Amniotic stem cell (primary cell): ENCODE results near the gene ISYNA1.

Experiments
- DNase-seq: peaks from one replicate; lab custom pipeline; 2025; lab: John Stamatoyannopoulos, UW

ISYNA1 gene

DNA sequence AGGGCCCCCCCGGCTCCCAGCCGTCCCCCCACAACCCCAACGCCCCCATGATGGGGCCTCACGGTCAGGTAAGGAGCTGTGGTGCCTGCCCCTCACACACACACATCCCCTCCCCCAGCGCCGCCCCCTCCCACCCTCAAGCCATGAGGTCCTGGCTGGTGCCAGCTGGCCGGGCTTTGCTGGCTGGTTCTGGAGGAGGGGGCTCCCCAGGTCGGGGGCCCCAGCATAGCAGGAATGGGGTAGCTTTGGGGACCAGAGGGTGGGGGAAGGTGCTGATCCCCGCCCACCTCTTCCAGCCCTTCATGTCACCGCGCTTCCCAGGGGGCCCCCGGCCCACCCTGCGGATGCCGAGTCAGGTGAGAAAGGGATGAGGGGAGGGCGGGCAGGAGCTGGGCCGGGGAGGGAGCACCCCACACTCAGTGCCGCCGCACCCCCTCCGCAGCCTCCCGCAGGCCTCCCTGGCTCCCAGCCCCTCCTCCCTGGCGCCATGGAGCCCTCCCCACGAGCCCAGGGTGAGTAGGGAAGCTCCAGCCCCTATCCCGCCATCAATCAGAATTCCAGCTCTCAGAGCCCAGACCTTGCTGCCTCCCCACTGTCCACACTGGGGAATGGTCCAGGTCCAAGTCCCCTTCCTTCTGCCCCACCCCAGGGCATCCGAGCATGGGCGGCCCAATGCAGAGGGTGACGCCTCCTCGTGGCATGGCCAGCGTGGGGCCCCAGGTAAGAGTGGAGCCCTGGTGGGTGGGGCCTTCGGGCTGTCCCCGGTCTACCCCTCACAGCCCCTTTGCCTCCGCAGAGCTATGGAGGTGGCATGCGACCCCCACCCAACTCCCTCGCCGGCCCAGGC, 6.4 kb downstream of the ISYNA1 start:
- no peak for DNase-seq

DNA sequence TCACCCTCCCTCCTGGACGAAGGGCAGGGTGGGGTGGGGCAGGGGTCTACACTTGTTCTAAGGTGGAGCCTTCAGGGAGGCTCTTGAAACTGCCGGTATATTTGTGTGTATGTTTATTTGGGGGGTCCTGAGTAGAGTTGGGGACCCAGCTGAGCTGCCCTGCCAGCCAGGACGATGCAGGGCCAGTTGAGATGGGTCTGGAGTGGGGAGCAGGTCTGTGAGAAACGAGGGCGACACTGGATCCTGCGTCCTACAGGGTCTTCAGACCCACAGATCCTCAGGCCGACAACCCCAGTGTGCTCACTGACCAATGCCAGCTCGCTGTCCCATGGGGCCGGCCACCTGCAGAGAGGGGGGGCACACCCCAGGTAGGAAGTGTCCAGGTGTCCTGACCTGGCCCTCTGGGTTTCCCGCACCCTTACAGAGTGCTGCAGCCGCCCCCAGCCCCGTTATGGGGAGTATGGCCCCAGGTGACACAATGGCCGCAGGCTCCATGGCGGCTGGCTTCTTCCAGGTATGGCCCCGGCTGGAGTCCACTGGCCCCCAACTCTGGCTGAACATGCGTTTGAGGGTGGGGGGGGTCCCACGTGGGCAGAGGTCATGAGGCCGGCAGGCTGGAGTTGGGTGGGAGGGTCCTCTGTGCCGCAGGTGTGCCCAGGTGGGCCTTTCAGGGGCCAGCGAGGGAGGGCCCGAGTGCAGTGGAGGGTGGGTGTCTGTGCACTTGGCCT, 7.4 kb downstream of the ISYNA1 start:
- no peak for DNase-seq

DNA sequence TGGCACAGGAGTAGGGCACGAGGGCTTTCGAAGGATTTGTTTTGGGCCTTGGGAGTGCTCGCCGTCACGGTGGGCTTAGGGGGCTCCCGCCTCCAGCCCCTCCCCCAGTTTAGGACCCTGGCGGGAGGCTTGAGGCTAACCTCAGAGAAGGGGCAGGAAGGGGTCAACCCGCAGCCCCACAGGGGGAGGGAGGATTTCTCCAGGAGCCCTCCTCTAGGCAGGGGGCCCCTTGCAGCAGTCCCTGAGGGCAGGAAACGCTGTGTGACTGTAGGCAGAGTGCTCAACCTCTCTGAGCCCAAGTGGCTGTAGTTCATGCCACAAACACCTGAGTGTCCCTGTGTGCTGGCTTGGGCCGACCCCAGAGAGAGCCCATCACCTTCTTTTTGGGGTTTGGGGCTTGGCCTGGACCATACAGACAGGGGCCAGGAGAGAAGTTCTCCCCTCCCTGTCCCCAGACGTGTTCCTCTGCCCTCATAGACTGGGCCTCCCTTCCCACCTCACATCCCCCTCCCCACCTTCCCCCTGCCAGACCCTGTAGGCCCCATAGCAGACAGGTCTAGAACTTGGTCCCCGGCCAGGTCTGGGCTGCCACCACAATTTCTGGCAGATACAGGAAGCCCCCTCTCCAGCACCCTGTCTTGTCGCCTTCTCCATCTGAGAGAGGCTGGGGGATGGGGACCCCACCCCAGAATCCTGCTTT, 8.1 kb downstream of the ISYNA1 start:
- DNase-seq, result no peak

DNA sequence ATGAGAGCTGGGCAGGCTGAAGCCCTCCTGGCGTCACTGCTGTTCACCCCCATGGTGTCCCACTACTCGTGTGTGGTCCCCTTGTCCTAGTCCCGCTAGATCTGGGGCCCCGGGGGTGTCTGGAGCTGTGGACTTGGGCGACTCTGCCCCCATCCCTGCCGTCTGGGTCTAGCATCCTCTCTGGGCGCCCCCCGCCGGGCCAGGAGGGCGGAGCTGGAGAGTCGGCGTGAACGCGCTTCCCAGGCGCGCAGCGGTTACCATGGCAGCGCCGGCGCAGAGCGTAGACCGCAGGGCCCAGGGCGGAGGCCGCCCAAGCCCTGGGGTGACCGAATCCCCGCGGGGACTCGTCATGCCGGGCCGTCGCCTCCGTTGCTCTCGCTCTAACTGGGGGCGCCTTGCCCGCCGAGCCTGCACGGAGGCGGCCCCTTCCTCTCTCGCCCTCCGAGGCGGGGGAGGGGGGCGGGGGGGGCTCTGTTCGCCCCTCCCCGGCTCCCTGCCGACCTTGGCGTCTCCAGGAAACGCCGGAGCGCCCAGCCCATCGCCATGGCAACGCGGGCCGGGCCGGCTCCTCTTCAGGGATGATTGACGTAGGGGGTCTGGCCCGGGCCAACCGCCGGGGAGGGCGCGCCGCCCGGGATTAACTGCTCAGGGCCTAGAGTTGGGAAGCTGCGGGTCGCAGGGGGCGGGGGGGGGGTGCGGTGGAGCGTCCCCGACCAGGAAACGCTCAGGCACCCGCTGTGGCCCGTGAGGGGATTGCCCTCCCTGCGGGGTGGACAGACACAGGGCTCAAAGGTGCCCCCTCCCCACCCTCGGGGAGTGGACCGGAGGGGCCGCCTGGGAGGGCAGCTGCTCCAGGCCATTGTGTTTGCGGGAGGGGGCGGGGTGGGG, 8.9 kb downstream of the ISYNA1 start:
- DNase-seq, result peak; percentile 82

DNA sequence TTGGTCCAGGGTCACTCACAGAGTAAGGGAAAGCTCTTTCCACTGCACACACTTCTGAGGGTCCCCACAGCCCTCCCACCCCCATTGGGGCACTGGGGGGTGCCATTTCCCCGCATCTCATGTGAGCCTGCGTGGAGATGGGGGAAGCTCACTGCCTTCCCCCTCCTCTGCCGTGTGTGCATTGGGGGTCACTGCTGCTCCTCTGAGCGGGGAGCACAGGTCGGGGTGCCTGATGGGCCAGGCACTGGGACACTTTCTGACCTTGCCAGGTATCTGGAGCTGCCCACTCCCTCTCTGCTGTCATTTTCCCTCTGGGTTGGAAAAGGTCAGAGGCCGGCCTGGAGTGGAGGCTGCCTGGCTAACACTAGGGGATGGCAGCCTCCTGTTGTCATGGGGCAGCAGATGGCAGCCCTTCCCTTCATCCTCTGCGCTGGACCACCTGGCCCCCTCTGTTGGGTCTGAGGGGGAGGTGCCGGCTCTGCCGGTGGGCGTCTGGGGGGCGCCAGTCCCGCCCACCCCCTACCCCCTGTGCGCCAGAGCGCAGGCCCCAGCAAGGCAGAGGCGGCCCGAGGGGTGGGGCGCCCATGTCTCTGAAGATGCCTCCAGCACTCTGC, 9.7 kb downstream of the ISYNA1 start:
- no peak for DNase-seq

DNA sequence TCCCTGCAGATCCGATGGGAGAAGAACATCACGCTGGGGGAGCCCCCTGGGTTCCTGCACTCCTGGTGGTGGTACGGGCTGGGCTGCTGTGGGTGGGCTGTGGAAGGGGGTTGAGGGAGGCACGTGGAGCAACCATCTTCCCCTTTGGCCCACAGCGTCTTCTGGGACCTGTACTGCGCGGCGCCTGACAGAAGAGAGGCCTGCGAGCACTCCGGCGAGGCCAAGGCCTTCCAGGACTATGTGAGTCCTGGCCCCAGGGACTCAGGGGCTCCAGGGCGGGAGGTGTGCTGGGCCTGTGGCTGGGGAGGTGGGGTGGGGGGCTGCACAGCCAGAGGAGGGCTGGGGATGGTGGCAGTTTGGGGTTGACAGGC, 10.2 kb downstream of the ISYNA1 start:
- no peak for DNase-seq

DNA sequence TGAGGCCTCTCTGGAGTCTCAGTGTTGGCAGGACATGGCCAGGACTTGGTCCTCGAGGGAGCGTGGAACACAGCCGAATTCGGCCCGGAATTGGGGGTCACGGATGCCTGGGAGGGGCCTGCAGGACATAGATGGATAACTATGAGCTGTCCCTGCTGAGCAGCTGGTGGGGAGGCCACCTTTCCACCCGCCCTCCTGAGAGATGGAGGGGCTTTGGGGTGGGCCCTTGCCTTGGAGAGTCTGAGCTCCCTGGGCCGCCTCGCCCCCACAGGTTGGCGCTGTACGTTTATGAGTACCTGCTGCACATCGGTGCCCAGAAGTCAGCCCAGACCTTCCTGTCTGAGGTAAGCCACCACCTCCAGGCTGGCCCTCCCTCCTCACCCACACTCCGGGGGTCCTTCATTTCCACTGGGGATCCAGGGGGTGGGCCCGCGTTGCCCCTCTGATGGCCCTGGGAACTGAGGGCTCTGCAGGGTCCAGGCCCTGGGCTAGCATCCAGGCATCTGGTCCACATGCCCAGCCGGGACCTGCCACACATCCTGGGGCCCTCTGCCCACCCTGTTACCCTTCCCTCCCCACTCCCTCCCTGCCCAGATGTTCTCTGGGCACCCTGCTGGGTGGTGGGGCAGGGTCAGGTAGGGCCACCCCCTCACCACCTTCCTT, 10.7 kb downstream of the ISYNA1 start:
- no peak for DNase-seq

DNA sequence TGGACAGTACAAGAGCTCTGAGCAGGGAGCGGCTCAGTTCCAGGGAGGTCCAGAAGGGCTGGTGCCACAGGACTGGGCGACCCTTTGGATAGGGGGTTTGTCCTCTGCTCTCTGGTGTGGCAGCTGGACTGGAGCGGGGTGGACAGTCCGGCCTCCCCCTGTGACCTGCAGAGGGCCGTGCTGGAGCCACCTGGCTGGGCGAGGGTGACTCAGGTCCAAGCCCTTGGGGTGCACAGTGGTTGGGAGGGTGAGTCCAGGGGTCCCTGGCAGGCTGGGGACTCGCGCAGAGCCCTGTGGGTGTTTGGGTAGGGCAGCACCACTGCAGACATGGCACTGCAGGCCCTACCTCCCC, 11.5 kb downstream of the ISYNA1 start:
- no peak for DNase-seq

DNA sequence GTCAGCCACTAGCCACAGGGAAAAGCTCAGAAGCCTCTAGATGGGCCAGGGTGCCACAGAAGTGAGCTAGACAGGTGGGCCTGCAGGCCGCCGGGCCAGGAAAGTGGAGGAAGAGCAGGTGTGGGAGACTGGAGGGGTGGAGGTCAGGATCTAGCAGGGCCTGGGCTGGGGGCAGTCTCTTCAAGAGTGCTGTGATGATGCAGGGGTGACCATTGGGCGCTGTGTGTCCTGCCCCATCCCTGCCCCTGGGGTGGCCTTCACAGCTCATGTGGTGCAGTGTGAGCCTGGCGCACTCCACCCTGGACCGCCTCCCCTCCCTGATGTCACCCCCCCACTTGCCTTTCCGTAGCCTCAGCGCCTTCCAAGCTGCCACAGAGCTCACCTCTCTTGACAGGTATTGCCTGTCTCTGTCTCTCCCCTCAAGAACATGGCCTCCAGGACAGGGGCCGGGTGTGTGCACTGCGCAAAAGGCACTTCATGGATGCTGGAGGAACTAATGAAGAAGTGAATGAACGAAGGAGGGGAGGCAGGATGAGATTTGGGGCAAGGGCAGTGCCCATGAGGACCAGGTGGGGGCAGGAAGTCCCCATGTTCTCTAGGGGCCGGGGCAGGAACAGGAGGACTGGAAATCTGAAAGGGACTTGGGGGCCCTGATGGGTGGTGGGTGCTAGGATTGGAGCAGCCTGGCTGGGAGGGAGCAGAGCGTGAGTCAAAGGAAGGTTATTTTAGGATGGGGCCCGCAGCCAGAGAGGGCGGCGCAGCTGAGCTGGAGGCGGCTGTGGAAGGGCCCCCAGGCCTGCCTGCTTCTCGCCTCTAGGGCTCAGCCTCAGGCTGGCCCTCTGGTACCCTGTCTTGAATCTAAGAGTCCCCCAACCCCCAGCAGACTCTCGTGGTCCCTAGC, 12.2 kb downstream of the ISYNA1 start:
- peak; percentile 44 for DNase-seq

DNA sequence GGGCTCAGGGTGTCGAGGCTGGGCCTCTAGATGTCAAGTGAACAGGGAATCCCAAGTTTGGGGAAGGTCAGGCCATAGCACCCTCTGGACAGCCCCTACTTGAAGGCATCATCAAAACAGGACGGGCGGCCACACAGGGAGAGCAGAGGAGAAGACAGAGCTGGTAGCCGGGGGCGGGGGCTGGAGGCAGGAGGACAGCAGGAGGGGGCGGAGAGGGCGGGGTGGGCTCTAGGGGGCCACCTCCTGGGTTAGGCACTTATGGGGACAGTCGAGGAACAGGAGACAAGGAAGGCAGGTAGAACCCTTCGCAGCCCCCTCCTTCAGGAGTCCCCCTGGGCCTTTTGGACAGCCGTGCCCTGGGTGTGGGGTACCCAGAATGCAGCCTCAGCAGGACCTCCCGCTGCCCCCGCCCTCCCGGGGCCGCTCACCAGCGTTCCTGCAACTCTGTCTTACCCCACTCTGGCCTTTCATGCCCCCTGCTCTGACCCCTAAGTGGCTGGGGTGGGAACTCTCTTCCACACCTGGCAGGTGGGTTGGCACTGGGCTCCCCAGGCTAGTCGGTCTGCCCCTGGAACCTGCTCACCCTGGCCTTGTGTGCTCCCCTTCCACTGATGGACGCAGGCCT, 12.9 kb downstream of the ISYNA1 start:
- no peak for DNase-seq

DNA sequence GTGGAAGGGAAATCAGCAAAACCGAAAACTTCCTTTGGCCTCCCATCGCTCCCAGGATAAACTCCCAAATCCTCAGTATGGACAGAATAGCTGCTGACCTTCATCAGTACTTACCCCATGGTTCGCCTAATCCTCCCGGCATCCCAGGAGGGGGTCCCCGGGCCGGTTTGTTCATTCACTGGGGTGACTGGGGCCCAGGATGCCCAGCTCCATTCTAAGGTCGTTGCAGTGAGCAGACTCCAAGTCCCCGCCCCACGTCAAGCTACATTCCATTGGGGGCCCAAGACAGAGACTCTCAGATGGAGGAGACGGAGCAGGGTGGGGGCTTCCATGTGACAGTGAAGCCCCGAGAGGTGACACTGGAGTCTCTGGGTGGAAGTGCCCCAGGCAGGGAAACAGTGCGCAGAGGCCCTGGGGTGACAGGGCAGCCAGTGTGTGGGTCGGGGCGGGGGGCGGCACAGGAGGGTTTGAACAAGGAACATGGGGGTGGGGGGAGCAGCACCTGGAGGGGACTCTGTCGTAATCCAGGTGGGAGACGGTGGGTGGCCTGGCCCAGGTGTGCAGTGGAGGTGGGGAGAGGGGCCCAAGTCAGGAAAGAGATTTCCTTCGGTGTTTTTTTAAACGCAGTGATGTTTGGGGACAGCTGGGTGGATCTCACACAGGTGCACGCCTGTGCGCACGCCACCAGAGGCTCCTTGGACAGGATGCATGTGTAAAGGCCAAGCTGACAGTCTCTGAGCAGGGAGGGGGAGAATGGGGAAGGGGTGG, 13.6 kb downstream of the ISYNA1 start:
- no peak for DNase-seq

DNA sequence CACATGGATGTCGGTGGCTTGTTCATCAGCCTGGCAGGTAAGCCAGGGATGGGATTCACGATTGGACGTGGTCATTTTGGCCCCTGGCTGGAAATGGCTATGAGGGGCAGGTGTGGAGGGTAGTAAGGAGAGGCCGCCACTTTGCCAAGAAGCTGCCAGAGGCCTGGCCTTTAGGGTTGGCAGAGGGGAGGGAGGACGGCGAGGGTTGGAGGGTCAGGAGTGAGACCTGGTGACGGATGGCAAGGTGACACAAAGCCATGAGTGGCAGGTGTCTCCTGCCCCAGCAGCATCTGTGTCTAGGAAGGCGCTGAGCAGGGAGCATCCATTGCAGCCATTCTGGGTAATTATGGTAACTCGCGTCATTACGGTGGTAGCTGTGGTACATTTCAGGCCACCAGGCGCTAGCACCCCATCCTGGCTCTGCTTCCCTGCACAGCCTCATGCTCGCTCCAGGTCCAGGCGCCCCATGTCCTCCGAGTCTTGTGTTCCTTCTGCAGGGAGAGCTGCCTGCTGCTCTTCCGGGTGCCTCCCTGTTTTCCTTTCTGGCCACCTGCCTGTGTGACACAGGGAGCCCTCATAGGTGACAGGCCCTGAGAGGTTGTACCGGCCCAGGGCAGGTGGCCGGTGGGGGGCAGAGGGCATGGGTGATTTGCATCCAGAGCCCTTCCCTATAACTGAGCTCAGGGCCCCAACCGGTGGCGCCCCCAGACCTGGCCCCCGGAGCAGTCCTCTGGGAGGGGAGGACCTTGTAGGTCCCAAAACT, 14.5 kb downstream of the ISYNA1 start:
- no peak for DNase-seq

DNA sequence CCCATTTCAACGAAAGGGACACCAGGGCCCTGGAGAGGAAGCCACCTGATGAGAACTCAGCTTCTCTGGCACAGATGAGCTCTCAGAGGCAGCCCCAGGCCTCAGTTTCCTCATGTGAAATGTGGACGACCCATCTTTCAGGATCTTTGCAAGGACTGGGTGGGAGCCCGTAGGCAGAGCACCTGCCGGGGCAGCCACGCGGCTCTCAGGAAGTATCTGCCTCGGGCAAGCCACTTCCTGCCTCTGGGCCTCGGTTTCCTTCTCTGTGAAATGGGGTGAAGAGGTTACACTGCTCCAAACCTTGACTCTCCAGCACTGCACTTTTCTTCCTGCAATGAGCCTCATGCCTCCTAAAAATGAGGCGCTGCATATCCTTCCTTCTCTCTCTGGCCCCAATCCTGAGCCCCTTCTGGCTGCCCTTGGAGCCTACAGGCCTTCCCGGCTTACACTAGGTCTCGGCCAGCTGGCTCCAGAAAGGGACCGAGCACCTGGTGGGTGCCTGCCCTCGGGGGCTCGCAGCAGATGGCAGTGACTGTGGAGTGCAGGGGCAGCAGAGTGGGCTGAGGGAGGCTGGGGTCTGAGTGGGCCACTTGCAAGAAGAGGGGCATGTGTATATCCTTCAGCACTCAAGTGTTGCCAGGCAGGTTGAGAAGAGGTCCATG, 15.3 kb downstream of the ISYNA1 start:
- no peak for DNase-seq

DNA sequence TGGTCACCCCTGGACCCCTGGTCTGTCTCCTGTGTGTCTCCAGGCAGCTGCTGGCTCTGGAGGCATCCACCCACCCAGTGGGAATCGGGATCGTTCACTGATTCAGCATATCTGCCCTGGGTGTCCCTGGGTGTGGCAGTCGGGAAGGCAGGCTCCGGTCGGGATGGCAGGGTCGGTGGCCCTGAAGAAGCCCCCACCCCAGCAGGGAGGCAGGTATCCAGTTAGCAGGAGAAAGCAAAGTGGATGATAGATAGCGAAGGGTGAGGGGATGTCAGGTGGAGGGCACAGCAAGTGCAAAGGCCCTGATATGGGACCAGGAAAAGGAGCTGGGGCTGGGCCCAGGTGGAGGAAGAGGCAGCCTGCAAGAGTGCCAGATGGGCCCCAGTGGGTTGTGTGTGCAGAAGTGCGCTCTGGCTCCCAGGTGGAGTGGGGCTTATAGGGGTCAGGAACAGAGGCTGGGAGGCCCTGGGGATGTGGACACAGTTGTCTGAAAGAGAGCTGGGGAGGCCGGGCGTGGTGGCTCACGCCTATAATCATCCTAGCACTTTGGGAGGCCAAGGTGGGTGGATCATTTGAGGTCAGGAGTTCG, 16.5 kb downstream of the ISYNA1 start:
- DNase-seq, result no peak

DNA sequence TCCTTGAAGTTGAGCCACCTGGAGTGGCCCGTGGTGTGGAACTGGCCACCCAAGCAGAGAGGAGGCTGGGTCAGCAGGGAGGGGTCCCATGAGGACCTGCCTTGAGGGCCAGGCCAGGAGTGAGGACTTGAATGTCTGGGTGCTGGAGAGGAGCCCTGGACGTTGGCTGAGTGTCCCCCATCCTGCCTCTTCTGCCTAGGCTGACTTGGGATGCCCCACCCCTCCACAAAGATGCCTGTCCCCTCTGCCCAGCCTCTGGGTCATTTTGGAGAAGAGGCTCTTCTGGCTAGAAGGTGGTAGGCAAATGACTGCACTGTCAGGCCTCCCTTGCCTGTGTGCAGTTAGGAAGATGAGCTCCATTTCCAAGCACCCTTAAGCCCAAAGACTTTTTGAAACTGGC, 17.0 kb downstream of the ISYNA1 start:
- DNase-seq, result no peak

DNA sequence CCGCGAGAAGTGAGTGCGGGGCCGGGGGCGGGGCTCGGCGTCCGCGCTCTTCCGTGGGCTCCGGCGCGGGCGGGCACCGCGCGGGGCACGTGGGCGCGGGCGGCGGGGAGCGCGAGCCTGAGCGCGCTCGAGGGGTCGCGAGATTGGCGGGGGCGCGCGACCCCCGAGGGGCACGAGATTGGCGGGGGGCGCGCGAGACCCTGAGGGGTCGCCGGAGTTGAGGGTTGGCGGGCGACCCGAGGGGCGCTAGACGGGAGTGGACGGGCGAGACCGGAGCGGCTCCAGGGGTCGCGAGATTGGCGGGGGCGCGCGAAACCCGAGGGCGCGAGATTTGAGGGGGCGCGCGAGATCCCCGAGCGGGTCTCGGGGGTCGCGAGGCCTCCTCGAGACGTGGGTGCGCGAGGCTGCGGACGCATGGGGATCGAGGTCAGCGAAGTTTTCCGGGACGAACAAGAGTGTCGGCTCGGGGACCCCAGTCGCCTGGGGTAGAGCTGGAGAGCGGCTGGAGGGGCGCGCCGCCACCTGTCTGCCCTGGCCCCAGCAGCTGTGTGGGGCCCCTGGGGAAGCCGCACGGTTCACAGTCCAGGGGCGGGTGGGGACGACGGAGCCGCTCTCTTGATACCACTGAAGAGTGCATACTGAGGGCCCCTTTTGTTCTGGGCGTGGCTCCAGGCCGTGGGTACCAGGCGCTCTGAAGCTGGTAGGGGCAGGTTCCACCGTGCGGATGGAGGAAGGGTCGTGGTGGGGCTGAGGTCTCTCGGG, 18.1 kb downstream of the ISYNA1 start:
- no peak for DNase-seq
